ENCODE measurements around the gene BST2. TPM values are rescaled to one million over a fixed set of nuclear protein-coding genes. Genes with fewer than 3 reads are reported as not detected.
A peak's percentile ranks its signal among the peaks of the same experiment; 100 is the strongest.

Gene BST2
- total and polyA plus RNA-seq, 9 of the 15 experiments (the other 6 are each of a cell fraction or from before 2014, with no cell fraction given) = 11.2 to 232 (median 151) TPM

DNA sequence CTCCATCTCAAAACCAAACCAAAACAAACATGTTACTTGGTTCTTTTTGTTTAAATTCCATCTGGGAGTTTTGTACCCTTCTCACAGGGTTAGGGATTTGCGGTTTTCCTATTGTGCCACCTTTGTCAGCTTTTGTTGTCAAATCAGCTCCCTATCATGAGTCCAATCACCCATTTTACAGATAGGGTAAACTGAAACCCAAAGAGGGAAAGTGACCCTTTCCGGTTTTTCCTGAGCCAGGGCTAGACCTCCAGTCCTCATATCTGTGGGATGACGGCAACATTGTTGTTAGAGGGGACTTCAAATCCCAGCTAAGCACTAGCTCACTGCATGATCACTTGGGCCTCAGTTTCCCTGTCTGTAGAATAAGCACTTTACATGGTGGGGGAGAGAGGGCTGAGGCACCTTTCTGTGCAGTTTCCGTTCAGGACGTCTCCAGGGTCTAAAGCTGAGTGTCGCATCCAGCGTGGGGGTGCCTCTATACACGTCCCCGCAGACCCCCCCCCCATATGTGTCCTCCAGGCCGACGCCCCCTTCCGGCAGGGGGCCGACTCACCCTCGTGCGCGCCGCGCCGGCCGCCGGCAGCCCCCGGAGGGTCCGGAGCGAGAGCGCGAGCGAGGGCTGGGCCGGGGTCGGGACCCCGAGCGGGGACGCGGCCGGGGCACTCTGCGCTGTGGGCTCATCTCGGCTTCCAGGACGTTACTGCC is 15.3 kb downstream of the BST2 start (continued):
- TF ChIP-seq FOXK1 (CRISPR knock-in tag; IDR thresholded peaks at IDR 0.05; ENCODE audit: borderline replicate concordance) (no peak), POLR2H (tag; IDR thresholded peaks at IDR 0.05; ENCODE audit: low read depth) (no peak), JUN (IDR thresholded peaks at IDR 0.05; ENCODE audit: borderline replicate concordance, low read depth, low read length) (no peak), JUN (CRISPR knock-in tag; IDR thresholded peaks at IDR 0.05; ENCODE audit: borderline replicate concordance) (no peak), KDM1A (IDR thresholded peaks at IDR 0.05) (peak; percentile 56 to 85), CREB3L1 (IDR thresholded peaks at IDR 0.05; ENCODE audit: borderline replicate concordance, low read depth) (no peak), E2F3 (CRISPR knock-in tag; IDR thresholded peaks at IDR 0.05) (no peak), BCOR (IDR thresholded peaks at IDR 0.05) (peak; percentile 98), ZNF347 (CRISPR knock-in tag; IDR thresholded peaks at IDR 0.05; ENCODE audit: low read depth) (no peak), RBBP5 (IDR thresholded peaks at IDR 0.05; ENCODE audit: borderline replicate concordance, insufficient read depth, low read length, poor library complexity, severe bottlenecking) (no peak), MIER1 (IDR thresholded peaks at IDR 0.05; ENCODE audit: low read depth) (no peak), ZNF561 (CRISPR knock-in tag; conservative IDR thresholded peaks at IDR 0.05) (no peak), SMARCE1 (IDR thresholded peaks at IDR 0.05) (no peak), ZBTB7A (IDR thresholded peaks at IDR 0.05; ENCODE audit: borderline replicate concordance, control insufficient read depth, low read depth, low read length) (peak; percentile 82), ADNP (tag; IDR thresholded peaks at IDR 0.05) (0 out of 2 replicates have a peak, but pooled peaks have one; percentile 33), RCOR1 (IDR thresholded peaks at IDR 0.05; ENCODE audit: borderline replicate concordance in 1 of 2, low read depth in 2 of 2, low read length in 2 of 2) (0 out of 4 replicates have a peak, but pooled peaks of 1 of the 2 experiments have one; percentile 34), HDAC6 (IDR thresholded peaks at IDR 0.05; ENCODE audit: low read depth, low read length) (no peak)
- TF ChIP-seq, protein P1, sequence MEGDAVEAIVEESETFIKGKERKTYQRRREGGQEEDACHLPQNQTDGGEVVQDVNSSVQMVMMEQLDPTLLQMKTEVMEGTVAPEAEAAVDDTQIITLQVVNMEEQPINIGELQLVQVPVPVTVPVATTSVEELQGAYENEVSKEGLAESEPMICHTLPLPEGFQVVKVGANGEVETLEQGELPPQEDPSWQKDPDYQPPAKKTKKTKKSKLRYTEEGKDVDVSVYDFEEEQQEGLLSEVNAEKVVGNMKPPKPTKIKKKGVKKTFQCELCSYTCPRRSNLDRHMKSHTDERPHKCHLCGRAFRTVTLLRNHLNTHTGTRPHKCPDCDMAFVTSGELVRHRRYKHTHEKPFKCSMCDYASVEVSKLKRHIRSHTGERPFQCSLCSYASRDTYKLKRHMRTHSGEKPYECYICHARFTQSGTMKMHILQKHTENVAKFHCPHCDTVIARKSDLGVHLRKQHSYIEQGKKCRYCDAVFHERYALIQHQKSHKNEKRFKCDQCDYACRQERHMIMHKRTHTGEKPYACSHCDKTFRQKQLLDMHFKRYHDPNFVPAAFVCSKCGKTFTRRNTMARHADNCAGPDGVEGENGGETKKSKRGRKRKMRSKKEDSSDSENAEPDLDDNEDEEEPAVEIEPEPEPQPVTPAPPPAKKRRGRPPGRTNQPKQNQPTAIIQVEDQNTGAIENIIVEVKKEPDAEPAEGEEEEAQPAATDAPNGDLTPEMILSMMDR (IDR thresholded peaks at IDR 0.05 in 2 of 3, conservative IDR thresholded peaks at IDR 0.05 in 1 of 3; ENCODE audit: insufficient read depth in 2 of 3, low read depth in 1 of 3, low read length in 3 of 3) = peak in 2 of 3 experiments; percentile 11 to 28; a peak in 1 of 6 replicates
